Measurements from ENCODE around the gene BLVRA.
"Not testable (repeated sequence)": the region's sequence is repeated elsewhere in the genome, so short reads cannot be mapped to it uniquely, and the experiment has no call there.

The BLVRA gene

DNA sequence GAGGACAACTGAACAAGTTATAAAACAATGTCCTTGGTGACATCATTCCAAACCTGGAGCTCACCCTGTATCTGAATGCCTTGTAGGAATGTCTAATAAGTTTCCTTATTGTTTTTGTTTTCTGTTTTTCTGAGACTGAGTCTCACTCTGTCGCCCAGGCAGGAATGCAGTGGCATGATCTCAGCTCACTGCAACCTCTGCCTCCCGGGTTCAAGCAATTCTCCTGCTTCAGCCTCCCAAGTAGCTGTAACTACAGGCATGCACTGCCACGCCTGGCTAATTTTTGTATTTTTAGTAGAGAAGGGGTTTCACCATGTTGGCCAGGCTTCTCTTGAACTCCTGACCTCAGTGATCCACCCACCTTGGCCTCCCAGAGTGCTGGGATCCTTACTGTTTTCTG is 27.0 kb upstream of the BLVRA start:
- not testable (repeated sequence) for H3K27ac ChIP-seq (ENCODE audit: low read depth, low read length); H3K4me1 ChIP-seq (ENCODE audit: control insufficient read depth, insufficient read depth, low read length); H3K36me3 ChIP-seq (ENCODE audit: control insufficient read depth, insufficient read depth, low read length); H3K9ac ChIP-seq (ENCODE audit: low read length); H3K27me3 ChIP-seq (ENCODE audit: control insufficient read depth, insufficient read depth, low read length); H3K4me3 ChIP-seq (ENCODE audit: low read length)

GRCh38 chr7:43734575-43735332 is 23.7 kb upstream of the BLVRA start:
- not testable (repeated sequence) for H3K36me3 ChIP-seq (ENCODE audit: control insufficient read depth, insufficient read depth, low read length); H3K27me3 ChIP-seq (ENCODE audit: control insufficient read depth, insufficient read depth, low read length); H3K27ac ChIP-seq (ENCODE audit: low read depth, low read length); H3K4me1 ChIP-seq (ENCODE audit: control insufficient read depth, insufficient read depth, low read length); H3K4me3 ChIP-seq (ENCODE audit: low read length); H3K9ac ChIP-seq (ENCODE audit: low read length)

DNA sequence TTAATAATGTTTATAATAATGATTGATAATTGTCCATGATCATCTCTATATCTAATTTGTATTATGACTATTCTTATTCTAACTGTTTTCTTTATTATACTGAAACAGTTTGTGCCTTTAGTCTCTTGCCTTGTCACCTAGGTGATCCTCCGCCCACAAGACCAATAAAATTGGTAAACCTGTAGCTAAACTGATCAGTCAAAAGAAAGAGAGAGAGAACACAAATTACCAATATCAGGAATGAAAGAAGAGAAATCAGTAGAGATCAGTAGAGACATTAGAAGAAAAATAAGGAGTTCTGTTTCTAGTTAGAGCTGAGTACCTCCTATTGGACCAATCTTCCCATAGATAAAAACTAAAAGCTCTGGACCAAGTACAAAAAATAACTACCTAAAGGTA is 23.1 kb upstream of the BLVRA start:
- Histone ChIP-seq H3K4me1 (ENCODE audit: control insufficient read depth, insufficient read depth, low read length) (no peaks in the 10 kb centered on the region), H3K36me3 (ENCODE audit: control insufficient read depth, insufficient read depth, low read length) (no peaks in the 10 kb centered on the region), H3K9ac (ENCODE audit: low read length) (no peak overlapping the region), H3K27ac (ENCODE audit: low read depth, low read length) (no peak overlapping the region), H3K4me3 (ENCODE audit: low read length) (no peak overlapping the region), H3K27me3 (ENCODE audit: control insufficient read depth, insufficient read depth, low read length) (no peaks in the 10 kb centered on the region)

DNA sequence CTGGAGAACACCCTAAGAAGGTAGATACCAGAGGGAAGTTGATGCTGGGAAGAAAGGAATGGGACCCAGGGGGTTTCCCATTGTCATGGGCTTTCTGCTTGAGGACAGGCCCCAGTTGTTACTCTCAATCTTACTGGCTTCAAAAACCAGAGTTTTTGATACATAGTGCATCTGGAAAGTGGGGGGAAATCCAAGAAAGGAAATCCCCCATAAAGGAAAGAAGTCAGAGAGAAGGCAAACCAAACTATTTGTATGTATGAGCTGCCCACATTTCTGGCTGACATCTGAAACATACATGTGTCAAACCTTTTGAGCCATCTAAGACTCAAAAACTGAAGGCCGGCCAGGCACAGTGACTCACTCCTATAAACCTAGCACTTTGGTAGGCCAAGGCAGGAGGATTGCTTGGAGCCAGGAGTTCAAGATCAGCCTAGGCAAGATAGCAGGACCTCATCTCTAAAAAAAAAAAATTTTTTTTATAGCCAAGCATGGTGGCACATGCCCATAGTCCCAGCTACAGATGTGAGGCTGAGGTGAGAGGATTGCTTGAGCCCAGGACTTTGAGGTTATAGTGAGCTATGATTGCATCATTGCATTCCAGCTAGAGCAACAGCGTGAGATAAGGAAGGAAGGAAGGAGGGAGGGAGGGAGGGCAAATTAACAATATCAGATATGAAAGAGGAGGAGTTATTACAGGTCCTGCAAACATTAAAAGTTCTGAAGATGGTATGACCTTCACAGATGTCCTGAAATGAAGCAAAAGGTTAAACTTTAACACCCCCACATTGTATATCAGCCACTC is 22.5 kb upstream of the BLVRA start:
- H3K4me3 ChIP-seq (ENCODE audit: low read length) = no peak overlapping the region
- no peaks in the 10 kb centered on the region for H3K27me3 ChIP-seq (ENCODE audit: control insufficient read depth, insufficient read depth, low read length)
- no peaks in the 10 kb centered on the region for H3K4me1 ChIP-seq (ENCODE audit: control insufficient read depth, insufficient read depth, low read length)
- no peak overlapping the region for H3K9ac ChIP-seq (ENCODE audit: low read length)
- H3K36me3 ChIP-seq (ENCODE audit: control insufficient read depth, insufficient read depth, low read length) = no peaks in the 10 kb centered on the region
- no peak overlapping the region for H3K27ac ChIP-seq (ENCODE audit: low read depth, low read length)

GRCh38 chr7:43737467-43738127 is 20.9 kb upstream of the BLVRA start:
- no peak overlapping the region for H3K27ac ChIP-seq (ENCODE audit: low read depth, low read length)
- no peaks in the 10 kb centered on the region for H3K27me3 ChIP-seq (ENCODE audit: control insufficient read depth, insufficient read depth, low read length)
- H3K36me3 ChIP-seq (ENCODE audit: control insufficient read depth, insufficient read depth, low read length) = no peaks in the 10 kb centered on the region
- no peaks in the 10 kb centered on the region for H3K4me1 ChIP-seq (ENCODE audit: control insufficient read depth, insufficient read depth, low read length)
- no peak overlapping the region for H3K9ac ChIP-seq (ENCODE audit: low read length)
- no peak overlapping the region for H3K4me3 ChIP-seq (ENCODE audit: low read length)

GRCh38 chr7:43742692-43743091 is 15.8 kb upstream of the BLVRA start:
- Histone ChIP-seq H3K36me3 (ENCODE audit: control insufficient read depth, insufficient read depth, low read length) (no peaks in the 10 kb centered on the region), H3K27me3 (ENCODE audit: control insufficient read depth, insufficient read depth, low read length) (no peaks in the 10 kb centered on the region), H3K4me1 (ENCODE audit: control insufficient read depth, insufficient read depth, low read length) (no peaks in the 10 kb centered on the region), H3K4me3 (ENCODE audit: low read length) (no peak overlapping the region), H3K27ac (ENCODE audit: low read depth, low read length) (no peak overlapping the region), H3K9ac (ENCODE audit: low read length) (no peak overlapping the region)

- Histone ChIP-seq H3K4me3 (ENCODE audit: low read length) (no peak overlapping the region), H3K9ac (ENCODE audit: low read length) (no peak overlapping the region), H3K36me3 (ENCODE audit: control insufficient read depth, insufficient read depth, low read length) (no peaks in the 10 kb centered on the region), H3K27me3 (ENCODE audit: control insufficient read depth, insufficient read depth, low read length) (no peaks in the 10 kb centered on the region), H3K4me1 (ENCODE audit: control insufficient read depth, insufficient read depth, low read length) (no peaks in the 10 kb centered on the region), H3K27ac (ENCODE audit: low read depth, low read length) (no peak overlapping the region)
Observed at GRCh38 chr7:43747328-43748105, 11.0 kb upstream of the BLVRA start.

DNA sequence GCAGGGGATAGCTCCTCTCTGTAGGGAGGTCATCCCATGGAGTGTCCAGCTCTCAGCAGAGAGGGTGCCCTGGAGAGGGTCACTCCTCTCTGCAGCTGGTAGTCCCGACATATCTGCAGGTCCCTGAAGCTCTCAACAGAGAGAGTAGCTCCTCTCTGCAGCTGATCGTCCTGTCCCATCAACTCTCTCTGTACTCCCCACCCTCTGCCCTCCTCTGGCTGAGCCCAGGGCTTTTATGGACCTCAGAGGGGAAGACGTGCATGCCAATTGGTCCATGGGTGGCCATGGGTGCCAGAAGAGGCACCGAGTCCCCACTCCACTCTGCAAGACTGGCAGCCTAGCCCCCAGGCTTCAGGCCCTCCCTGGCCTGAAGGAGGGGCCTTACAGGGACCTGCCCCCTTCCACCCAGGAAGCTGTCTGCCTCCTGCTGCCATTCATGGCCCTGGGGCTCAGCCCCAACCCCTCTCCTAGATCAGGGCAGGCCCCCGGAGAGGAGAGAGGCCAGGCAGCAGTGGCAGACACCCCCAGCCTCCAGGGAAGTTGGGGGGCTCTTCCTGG is 9.0 kb upstream of the BLVRA start:
- Histone ChIP-seq H3K4me1 (ENCODE audit: control insufficient read depth, insufficient read depth, low read length) (no peaks in the 10 kb centered on the region), H3K27ac (ENCODE audit: low read depth, low read length) (no peak overlapping the region), H3K36me3 (ENCODE audit: control insufficient read depth, insufficient read depth, low read length) (no peaks in the 10 kb centered on the region), H3K4me3 (ENCODE audit: low read length) (no peak overlapping the region), H3K9ac (ENCODE audit: low read length) (no peak overlapping the region), H3K27me3 (ENCODE audit: control insufficient read depth, insufficient read depth, low read length) (no peaks in the 10 kb centered on the region)

- Histone ChIP-seq H3K4me3 (ENCODE audit: low read length) (no peak overlapping the region), H3K9ac (ENCODE audit: low read length) (no peak overlapping the region), H3K27me3 (ENCODE audit: control insufficient read depth, insufficient read depth, low read length) (no peaks in the 10 kb centered on the region), H3K4me1 (ENCODE audit: control insufficient read depth, insufficient read depth, low read length) (no peaks in the 10 kb centered on the region), H3K36me3 (ENCODE audit: control insufficient read depth, insufficient read depth, low read length) (no peaks in the 10 kb centered on the region), H3K27ac (ENCODE audit: low read depth, low read length) (no peak overlapping the region)
Observed at GRCh38 chr7:43750016-43750887, 8.2 kb upstream of the BLVRA start.

GRCh38 chr7:43752411-43752810 is 6.1 kb upstream of the BLVRA start:
- H3K36me3 ChIP-seq (ENCODE audit: control insufficient read depth, insufficient read depth, low read length) = no peaks in the 10 kb centered on the region
- no peak overlapping the region for H3K27ac ChIP-seq (ENCODE audit: low read depth, low read length)
- no peak overlapping the region for H3K9ac ChIP-seq (ENCODE audit: low read length)
- no peaks in the 10 kb centered on the region for H3K4me1 ChIP-seq (ENCODE audit: control insufficient read depth, insufficient read depth, low read length)
- no peak overlapping the region for H3K4me3 ChIP-seq (ENCODE audit: low read length)
- H3K27me3 ChIP-seq (ENCODE audit: control insufficient read depth, insufficient read depth, low read length) = no peaks in the 10 kb centered on the region

- H3K27me3 ChIP-seq (ENCODE audit: control insufficient read depth, insufficient read depth, low read length) = no peaks in the 10 kb centered on the region
- H3K4me1 ChIP-seq (ENCODE audit: control insufficient read depth, insufficient read depth, low read length) = no peaks in the 10 kb centered on the region
- H3K27ac ChIP-seq (ENCODE audit: low read depth, low read length) = no peak overlapping the region
- no peak overlapping the region for H3K4me3 ChIP-seq (ENCODE audit: low read length)
- H3K9ac ChIP-seq (ENCODE audit: low read length) = no peak overlapping the region
- H3K36me3 ChIP-seq (ENCODE audit: control insufficient read depth, insufficient read depth, low read length) = no peaks in the 10 kb centered on the region
Observed at GRCh38 chr7:43753271-43753810, 5.1 kb upstream of the BLVRA start.

All from rectal smooth muscle tissue (tissue), 1 donor.